Fibroblast of the aortic adventitia (primary cell): ENCODE measurements around the gene TTYH2. TPM values are rescaled to one million over a fixed set of nuclear protein-coding genes. Genes with fewer than 3 reads are reported as not detected.

Experiments
- DNase-seq: peaks from one replicate; pipeline ENCODE4 v3.0.0-alpha.2; 2010; ENCODE audit warnings: low read depth
- H3K4me3 ChIP-seq: 2 replicates; pipeline ENCODE4 v1.5.1; 2011; ENCODE audit warnings: low read depth, mild to moderate bottlenecking, control low read depth, low read length, moderate library complexity
- total RNA-seq: library from RNA; depleted of rRNA; stranded (reverse); fragments of >200 nt; gene quantifications from 2 replicates; pipeline ENCODE4 v1.2.3, GENCODE V29; 2012; ENCODE audit warnings: low replicate concordance
- TF ChIP-seq, protein P1 (sequence below): IDR thresholded peaks from 2 replicates; pipeline ENCODE4 v1.5.1; 2011; ENCODE audit warnings: mild to moderate bottlenecking, low read length, control low read depth, inconsistent platforms; ENCODE audit not compliant: insufficient read depth

The TTYH2 gene
- total RNA-seq, 1 donor, result 0.54 TPM

DNA sequence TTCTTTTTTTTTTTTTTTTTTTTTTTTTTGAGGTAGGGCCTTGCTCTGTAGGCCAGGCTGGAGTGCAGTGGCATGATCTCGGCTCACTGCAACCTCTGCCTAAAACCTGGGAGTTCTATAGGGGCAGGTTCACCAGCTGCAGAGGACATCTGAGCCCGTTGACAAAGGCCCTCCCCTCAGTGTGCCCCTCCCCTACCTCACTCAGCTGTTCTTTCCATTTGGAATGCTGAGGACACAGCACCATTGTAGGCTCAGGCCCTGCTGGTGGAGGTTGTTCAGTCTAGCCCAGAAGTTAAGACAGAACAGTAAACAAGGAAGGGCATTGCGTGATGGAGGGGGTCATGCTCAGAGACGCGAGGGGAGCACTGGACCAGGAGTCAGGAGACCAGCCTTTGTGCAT is 90.8 kb downstream of the TTYH2 start:
- TF ChIP-seq, protein P1, sequence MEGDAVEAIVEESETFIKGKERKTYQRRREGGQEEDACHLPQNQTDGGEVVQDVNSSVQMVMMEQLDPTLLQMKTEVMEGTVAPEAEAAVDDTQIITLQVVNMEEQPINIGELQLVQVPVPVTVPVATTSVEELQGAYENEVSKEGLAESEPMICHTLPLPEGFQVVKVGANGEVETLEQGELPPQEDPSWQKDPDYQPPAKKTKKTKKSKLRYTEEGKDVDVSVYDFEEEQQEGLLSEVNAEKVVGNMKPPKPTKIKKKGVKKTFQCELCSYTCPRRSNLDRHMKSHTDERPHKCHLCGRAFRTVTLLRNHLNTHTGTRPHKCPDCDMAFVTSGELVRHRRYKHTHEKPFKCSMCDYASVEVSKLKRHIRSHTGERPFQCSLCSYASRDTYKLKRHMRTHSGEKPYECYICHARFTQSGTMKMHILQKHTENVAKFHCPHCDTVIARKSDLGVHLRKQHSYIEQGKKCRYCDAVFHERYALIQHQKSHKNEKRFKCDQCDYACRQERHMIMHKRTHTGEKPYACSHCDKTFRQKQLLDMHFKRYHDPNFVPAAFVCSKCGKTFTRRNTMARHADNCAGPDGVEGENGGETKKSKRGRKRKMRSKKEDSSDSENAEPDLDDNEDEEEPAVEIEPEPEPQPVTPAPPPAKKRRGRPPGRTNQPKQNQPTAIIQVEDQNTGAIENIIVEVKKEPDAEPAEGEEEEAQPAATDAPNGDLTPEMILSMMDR, result no peak
- no peak overlapping the region for H3K4me3 ChIP-seq
- no peak for DNase-seq

DNA sequence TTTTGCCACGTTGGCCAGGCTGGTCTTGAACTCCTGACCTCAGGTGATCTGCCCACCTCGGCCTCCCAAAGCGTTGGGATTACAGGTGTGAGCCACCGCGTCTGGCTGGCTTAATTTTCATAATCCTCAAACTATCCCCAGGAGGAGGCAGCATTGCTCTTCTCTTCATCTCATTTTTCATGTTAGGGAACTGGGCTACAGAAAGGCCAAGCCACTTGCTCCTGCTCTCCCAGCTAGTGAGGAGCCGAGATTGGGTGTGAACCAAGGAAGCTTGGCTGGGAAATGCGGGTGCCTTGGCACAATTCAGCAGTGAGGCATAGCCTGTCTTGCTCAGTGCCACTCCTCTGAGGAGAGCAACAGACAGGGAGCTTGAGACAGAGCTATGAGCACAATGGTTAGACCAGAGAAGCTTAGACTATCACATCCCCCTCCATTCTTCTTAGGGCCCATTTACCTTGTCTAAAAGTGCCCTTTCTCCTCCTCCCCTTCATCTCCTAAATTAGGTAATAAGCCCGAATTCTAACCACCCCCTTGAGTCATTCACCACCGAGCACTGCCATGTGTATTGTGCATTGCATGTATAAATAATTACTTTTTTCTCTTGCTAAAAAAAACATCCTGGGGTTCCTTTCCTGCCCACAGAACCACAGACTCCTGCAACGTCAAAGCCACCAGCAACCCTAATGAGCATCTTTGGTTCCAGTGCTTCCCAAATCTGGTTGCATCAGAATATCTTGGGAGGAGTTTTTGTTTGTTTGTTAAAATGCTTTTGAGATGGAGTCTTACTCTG is 92.7 kb downstream of the TTYH2 start:
- no peak overlapping the region for H3K4me3 ChIP-seq
- TF ChIP-seq, protein P1, result no peak
- DNase-seq, result no peak

DNA sequence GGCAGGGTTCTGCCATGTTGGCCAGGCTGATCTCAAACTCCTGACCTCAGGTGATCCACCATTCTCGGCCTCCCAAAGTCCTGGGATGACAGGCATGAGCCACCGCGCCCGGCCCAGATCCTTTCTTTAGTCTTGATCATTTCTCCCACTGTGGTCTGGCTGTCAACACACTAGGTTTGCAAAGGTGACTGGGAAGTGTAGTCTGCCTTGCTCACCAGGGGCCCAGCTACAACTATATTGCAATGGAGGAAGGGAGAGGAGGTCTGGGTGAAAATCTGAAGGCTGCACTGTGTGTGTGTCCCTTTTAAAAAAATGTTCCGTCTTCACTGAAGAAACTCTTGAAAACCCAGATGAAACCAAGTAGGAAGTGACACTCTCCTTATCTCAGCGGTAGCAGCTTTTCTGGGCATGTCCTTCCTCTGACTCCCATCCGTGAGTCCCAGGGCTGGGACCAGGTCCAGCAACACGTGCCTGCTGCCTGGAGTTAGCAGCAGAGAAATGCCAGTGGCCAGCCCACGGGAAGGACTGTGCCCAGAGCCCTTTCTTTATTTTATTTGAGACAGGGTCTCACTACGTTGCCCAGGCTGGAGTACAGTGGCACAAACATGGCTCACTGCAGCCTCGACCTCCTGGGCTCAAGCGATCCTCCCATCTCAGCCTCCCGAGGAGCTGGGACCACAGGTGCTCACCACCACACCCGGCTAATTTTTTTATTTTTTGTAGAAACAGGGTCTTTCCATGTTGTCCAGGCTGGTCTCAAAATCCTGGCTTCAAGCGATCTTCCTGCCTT is 94.8 kb downstream of the TTYH2 start:
- TF ChIP-seq, protein P1, result no peak
- no peak overlapping the region for H3K4me3 ChIP-seq
- peak; percentile 20 for DNase-seq

DNA sequence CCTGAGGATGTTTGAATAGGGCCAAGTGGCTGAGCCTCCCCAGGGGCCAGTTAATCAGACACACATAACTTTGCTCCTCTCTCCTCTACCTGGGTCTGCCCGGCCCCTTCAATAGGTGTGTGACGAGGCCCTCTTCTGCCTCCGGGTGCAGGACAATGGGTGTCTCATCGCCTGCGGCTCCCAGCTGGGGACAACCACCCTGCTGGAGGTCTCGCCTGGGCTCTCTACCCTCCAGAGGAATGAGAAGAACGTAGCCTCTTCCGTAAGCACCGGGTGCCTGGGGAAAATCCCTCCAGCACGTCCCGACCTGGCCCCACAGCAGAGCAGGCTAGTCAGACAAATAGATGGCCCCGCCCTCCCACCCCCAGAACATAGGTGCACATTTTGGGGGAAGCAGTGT is 96.5 kb downstream of the TTYH2 start:
- DNase-seq, result no peak
- H3K4me3 ChIP-seq, result no peak overlapping the region
- TF ChIP-seq, protein P1, result no peak

Other genes starting within 250 kb of the TTYH2 start
- 268 and 400 TPM in 2 replicates for gene RPL38, start 9.9 kb upstream of the TTYH2 start, total RNA-seq
- gene DNAI2, start 60.7 kb downstream of the TTYH2 start, total RNA-seq, result not detected in 2 replicates
- not detected in 2 replicates for gene KIF19, start 112.7 kb downstream of the TTYH2 start, total RNA-seq
- gene BTBD17, start 148.3 kb downstream of the TTYH2 start, total RNA-seq, result not detected in 2 replicates
- not detected in 2 replicates for gene GPR142, start 153.9 kb downstream of the TTYH2 start, total RNA-seq
- gene GPRC5C, start 218.5 kb downstream of the TTYH2 start, total RNA-seq, result 0.99 and 24.4 TPM in 2 replicates